Prostate gland (tissue), 2 donors: ENCODE results near the gene EFR3B. TPM values are rescaled to one million over a fixed set of nuclear protein-coding genes. Genes with fewer than 3 reads are reported as not detected.

Experiments
- DNase-seq: peaks from one replicate; pipeline ENCODE4 v3.0.0-alpha.2; 2019; ENCODE audit warnings: low spot score
- H3K27ac ChIP-seq, 2 donors: fragments of 200-600 bp; sonication (generic); 2 replicates each; pipeline ENCODE4 v1.5.1; 2017 to 2019
- H3K27me3 ChIP-seq: fragments of 200-600 bp; sonication (generic); replicated peaks from 2 replicates; pipeline ENCODE4 v1.5.1; 2019; ENCODE audit not compliant: insufficient read depth
- H3K36me3 ChIP-seq, 2 donors: fragments of 200-600 bp; sonication (generic); 1 replicate in 1 of 2; 2 replicates in 1 of 2; pipeline versions ENCODE4 v1.5.1 to v1.8.1; 2017 to 2019
- H3K4me1 ChIP-seq: fragments of 200-600 bp; sonication (generic); replicated peaks from 2 replicates; pipeline ENCODE4 v1.5.1; 2019
- H3K4me3 ChIP-seq, 2 donors: fragments of 200-600 bp; sonication (generic); 2 replicates each; pipeline ENCODE4 v1.5.1; 2017 to 2019
- H3K9me3 ChIP-seq: fragments of 200-600 bp; sonication (generic); 2 replicates; pipeline ENCODE4 v1.5.1; 2017
- CTCF ChIP-seq, 4 experiments: fragments of 200-600 bp in 2 of 4; fragments of 450-650 bp in 2 of 4; sonication (generic) in 2 of 4; IDR thresholded peaks; 1 replicate in 3 of 4; 2 replicates in 1 of 4; pipeline ENCODE4 v1.5.1; 2016 to 2019; ENCODE audit warnings: antibody characterized with exemption in 4 of 4, mild to moderate bottlenecking in 2 of 4, moderate library complexity in 2 of 4
- POLR2A ChIP-seq: fragments of 450-650 bp; IDR thresholded peaks from one replicate; pipeline ENCODE4 v1.6.1; 2016; ENCODE audit warnings: antibody characterized with exemption, mild to moderate bottlenecking
- POLR2AphosphoS5 ChIP-seq: sonication (generic); formaldehyde crosslinking; IDR thresholded peaks from one replicate; pipeline ENCODE4 v1.6.1; 2017; ENCODE audit warnings: antibody characterized with exemption
- WGBS: methylation state at CpG from one replicate; pipeline ENCODE4 v1.1.5; 2018; 5-methylcytosine and 5-hydroxymethylcytosine counted together
- intact Hi-C: fragments of 100-400 bp; cut with DNase I; formaldehyde crosslinking; loops from one replicate; pipeline ENCODE4 v1.14.2; 2022
- total RNA-seq, 2 donors: library from RNA; depleted of rRNA; stranded (reverse); fragments of >200 nt; gene quantifications; one replicate each; pipeline ENCODE4 v1.1.0, GENCODE V29; 2016

Gene EFR3B
- total RNA-seq, 2 donors from 2014 or later, result 0.14 to 1.6 TPM

GRCh38 chr2:25168256-25169072, 126.6 kb downstream of the EFR3B start, which contains the start of gene POMC:
Gene POMC (minus strand): TSS chr2:25168580. CDS start chr2:25164772, 3,808 bp downstream.
- Histone ChIP-seq H3K27ac (no peak within 1 kb of the TSS), H3K36me3 (no peaks in the 10 kb centered on the region), H3K27me3 (no peaks in the 10 kb centered on the region), H3K9me3 (no peaks in the 10 kb centered on the region), H3K4me1 (no peaks in the 10 kb centered on the region), H3K4me3 (peak within 1 kb of the TSS; percentile 4 to 33)
- WGBS, result 5% methylated on average over 66 of the region's 75 CpGs
- TF ChIP-seq POLR2A (no peak), CTCF (IDR thresholded peaks at IDR 0.05) (peak in 1 of 4 experiments; percentile 17), POLR2AphosphoS5 (no peak)
- intact Hi-C loops, result no loop called here
- no peak for DNase-seq

- WGBS, result 64% methylated on average over 2 of the region's 2 CpGs
- TF ChIP-seq POLR2A (no peak), CTCF (IDR thresholded peaks at IDR 0.05) (no peak), POLR2AphosphoS5 (no peak)
- no peak for DNase-seq
- H3K36me3 ChIP-seq, result no peaks in the 10 kb centered on the region
- no peak overlapping the region for H3K4me3 ChIP-seq
- no peaks in the 10 kb centered on the region for H3K27me3 ChIP-seq
- H3K9me3 ChIP-seq, result no peaks in the 10 kb centered on the region
- intact Hi-C loops, result no loop called here
- no peaks in the 10 kb centered on the region for H3K4me1 ChIP-seq
- no peak overlapping the region for H3K27ac ChIP-seq
Observed at GRCh38 chr2:25169073-25169470, 127.2 kb downstream of the EFR3B start.

- 91% methylated on average over 7 of the region's 7 CpGs for WGBS
- Histone ChIP-seq H3K4me3 (no peak overlapping the region), H3K27ac (no peak overlapping the region), H3K4me1 (no peaks in the 10 kb centered on the region), H3K27me3 (no peaks in the 10 kb centered on the region), H3K36me3 (no peaks in the 10 kb centered on the region), H3K9me3 (no peaks in the 10 kb centered on the region)
- TF ChIP-seq POLR2A (no peak), POLR2AphosphoS5 (no peak), CTCF (IDR thresholded peaks at IDR 0.05) (no peak)
- no peak for DNase-seq
- intact Hi-C loops, result no loop called here
Observed at GRCh38 chr2:25170888-25171287, 129.0 kb downstream of the EFR3B start.

DNA sequence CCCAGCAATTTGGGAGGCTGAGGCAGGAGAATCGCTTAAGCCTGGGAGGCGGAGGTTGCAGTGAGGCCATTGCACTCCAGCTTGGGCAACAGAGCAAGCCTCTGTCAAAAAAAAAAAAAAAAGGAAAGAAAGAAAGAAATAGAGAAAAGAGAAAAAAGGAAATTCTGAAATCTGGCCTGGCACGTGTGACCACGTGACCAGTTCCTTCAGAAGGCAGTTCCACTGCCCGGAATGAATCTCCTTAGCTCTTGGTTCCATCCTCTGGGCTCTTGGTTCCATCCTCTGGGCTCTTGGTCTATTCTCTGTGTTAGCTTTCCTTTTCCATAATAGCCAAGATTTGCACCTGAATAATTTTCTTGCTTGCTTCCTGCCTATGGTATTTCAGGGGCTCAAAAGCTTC, 131.8 kb downstream of the EFR3B start:
- H3K9me3 ChIP-seq, result no peaks in the 10 kb centered on the region
- WGBS, result 92% methylated on average over 5 of the region's 5 CpGs
- intact Hi-C loops, result no loop called here

More for the DNA sequence above, 131.8 kb downstream of the EFR3B start:
- H3K4me1 ChIP-seq, result no peaks in the 10 kb centered on the region
- no peak overlapping the region for H3K4me3 ChIP-seq
- no peaks in the 10 kb centered on the region for H3K36me3 ChIP-seq
- TF ChIP-seq POLR2A (no peak), POLR2AphosphoS5 (no peak), CTCF (IDR thresholded peaks at IDR 0.05) (no peak)
- no peaks in the 10 kb centered on the region for H3K27me3 ChIP-seq
- no peak overlapping the region for H3K27ac ChIP-seq
- DNase-seq, result no peak
